Esophagus (tissue), 2 donors: ENCODE data around the gene WDHD1. TPM values are rescaled to one million over a fixed set of nuclear protein-coding genes. Genes with fewer than 3 reads are reported as not detected.
"Not testable (repeated sequence)": the region's sequence is repeated elsewhere in the genome, so short reads cannot be mapped to it uniquely, and the experiment has no call there.

Experiments
- H3K27ac ChIP-seq, 2 donors: one replicate each; pipeline ENCODE4 v1.5.1; 2013; ENCODE audit warnings: low read depth in 2 of 2, mild to moderate bottlenecking in 2 of 2, inconsistent platforms in 1 of 2, low read length in 1 of 2, moderate library complexity in 1 of 2
- H3K27me3 ChIP-seq, 2 donors: one replicate each; pipeline ENCODE4 v1.6.1; 2013; ENCODE audit warnings: low read length in 2 of 2, control low read depth in 1 of 2, mild to moderate bottlenecking in 1 of 2; ENCODE audit not compliant: insufficient read depth in 2 of 2, control insufficient read depth in 1 of 2
- H3K36me3 ChIP-seq, 2 donors: one replicate each; pipeline ENCODE4 v1.6.1; 2013; ENCODE audit warnings: low read length in 1 of 2; ENCODE audit not compliant: control insufficient read depth in 2 of 2, insufficient read depth in 2 of 2
- H3K4me1 ChIP-seq, 2 donors: one replicate each; pipeline ENCODE4 v1.6.1; 2013; ENCODE audit warnings: low read length in 1 of 2; ENCODE audit not compliant: control insufficient read depth in 2 of 2, insufficient read depth in 2 of 2
- H3K4me3 ChIP-seq, 2 donors: one replicate each; pipeline ENCODE4 v1.5.1; 2013; ENCODE audit warnings: low read length in 2 of 2, mild to moderate bottlenecking in 2 of 2, low read depth in 1 of 2, moderate library complexity in 1 of 2
- H3K9me3 ChIP-seq, 2 donors: one replicate each; pipeline ENCODE4 v1.6.1; 2013; ENCODE audit warnings: mild to moderate bottlenecking in 2 of 2, low read depth in 1 of 2, low read length in 1 of 2, moderate library complexity in 1 of 2; ENCODE audit not compliant: control insufficient read depth in 2 of 2, insufficient read depth in 1 of 2
- WGBS, 2 donors: extraction: QIAGEN DNeasy Blood & Tissue Kit; methylation state at CpG; one replicate each; pipeline ENCODE4 v1.1.7; 2013; 5-methylcytosine and 5-hydroxymethylcytosine counted together
- polyA plus RNA-seq, 2 donors: library from polyadenylated mRNA; stranded (reverse); fragments of 200-250 nt; gene quantifications; one replicate each; pipeline ENCODE4 v1.2.3, GENCODE V29; 2013
- donor health status: healthy with polysubstance abuse.
- donor health status: Bipolar disorder and iron deficiency.

Gene WDHD1
- polyA plus RNA-seq, 2 donors = 2.2 to 2.5 TPM

DNA sequence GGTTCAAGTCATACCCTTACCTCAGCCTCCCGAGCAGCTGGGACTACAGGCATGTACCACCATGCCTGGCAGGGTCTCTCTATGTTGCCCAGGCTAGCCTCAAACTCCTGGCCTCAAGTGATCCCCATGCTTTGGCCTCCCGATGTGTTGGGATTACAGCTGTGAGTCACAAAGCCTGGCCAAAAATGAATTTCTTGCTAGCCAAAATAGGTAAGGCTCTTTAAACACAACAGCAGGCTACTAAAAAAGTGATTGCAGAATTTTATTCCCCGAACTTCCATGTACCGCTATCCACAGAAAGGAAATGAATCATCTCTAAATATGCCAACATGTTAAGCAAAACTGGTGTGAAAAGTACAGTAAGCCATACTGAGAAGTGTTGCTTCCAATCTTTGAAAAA lies 50.6 kb downstream of the WDHD1 start:
- H3K4me1 ChIP-seq = no peaks in the 10 kb centered on the region

DNA sequence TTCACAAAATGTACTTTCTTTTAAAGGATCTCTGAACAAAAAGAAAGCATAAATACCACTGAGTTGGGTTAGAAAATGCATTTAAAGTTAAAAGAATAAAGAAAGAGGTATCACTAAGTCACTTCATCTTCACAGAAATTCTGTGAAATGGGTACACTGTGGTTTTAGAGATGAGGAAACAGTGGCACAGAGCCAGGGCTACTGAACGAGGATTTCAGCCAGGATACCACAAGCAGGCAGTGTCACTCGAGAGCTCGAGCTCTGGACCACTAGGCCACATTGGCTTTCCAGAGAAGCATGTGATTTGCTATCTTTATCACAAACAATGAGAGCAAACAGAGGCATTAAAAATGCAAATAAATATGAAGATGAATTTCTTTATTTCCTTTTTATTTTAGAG lies 51.0 kb downstream of the WDHD1 start:
- no peak overlapping the region for H3K4me3 ChIP-seq
- no peaks in the 10 kb centered on the region for H3K9me3 ChIP-seq
- no peaks in the 10 kb centered on the region for H3K4me1 ChIP-seq
- no peaks in the 10 kb centered on the region for H3K36me3 ChIP-seq
- no peaks in the 10 kb centered on the region for H3K27me3 ChIP-seq
- WGBS, 2 donors = 75 to 79% methylated on average over 3 of the region's 3 CpGs
- no peak overlapping the region for H3K27ac ChIP-seq

More for the DNA sequence above, 50.6 kb downstream of the WDHD1 start:
- no peak overlapping the region for H3K4me3 ChIP-seq
- H3K27me3 ChIP-seq = no peaks in the 10 kb centered on the region
- 76 to 82% methylated on average over 4 of the region's 4 CpGs for whole genome bisulfite sequencing, 2 donors
- no peaks in the 10 kb centered on the region for H3K9me3 ChIP-seq
- no peak overlapping the region for H3K27ac ChIP-seq
- H3K36me3 ChIP-seq = no peaks in the 10 kb centered on the region

DNA sequence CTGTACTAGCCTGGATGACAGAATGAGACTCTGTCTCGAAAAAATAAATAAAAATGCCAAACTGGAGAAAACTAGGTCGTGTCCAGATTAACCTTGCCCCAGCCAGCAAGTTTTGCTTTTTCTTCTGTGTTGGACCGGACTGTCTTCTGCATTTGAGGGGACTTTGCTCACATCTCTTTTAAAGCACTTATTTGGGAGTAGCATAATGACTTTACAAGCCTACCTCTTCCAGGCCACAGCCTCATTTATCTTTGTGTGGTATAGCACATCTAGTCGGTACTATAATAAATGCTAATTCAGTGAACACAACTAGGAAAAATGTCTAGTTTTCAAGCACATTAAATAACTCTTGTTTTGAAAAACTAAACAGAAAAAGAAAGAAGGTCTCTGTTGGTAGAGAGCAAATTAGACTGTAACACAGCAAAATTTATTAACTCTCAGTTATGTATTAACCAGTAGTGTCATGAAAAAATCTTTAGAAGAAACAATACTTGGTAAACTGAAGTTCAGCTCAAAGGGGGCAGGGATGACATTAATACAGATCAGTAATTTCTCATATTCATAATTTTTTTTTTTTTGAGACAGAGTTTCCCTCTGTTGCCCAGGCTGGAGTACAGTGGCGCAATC lies 52.0 kb downstream of the WDHD1 start:
- WGBS, 2 donors = 70 to 80% methylated on average over 5 of the region's 5 CpGs
- Histone ChIP-seq H3K9me3 (no peaks in the 10 kb centered on the region), H3K4me3 (no peak overlapping the region), H3K27ac (no peak overlapping the region), H3K4me1 (no peaks in the 10 kb centered on the region), H3K27me3 (no peaks in the 10 kb centered on the region), H3K36me3 (no peaks in the 10 kb centered on the region)

GRCh38 chr14:54967496-54967895 lies 59.4 kb downstream of the WDHD1 start:
- 96 to 97% methylated on average over 4 of the region's 4 CpGs for WGBS, 2 donors
- Histone ChIP-seq H3K4me1 (no peaks in the 10 kb centered on the region), H3K4me3 (no peak overlapping the region), H3K9me3 (no peaks in the 10 kb centered on the region), H3K27ac (no peak overlapping the region), H3K36me3 (no peaks in the 10 kb centered on the region), H3K27me3 (no peaks in the 10 kb centered on the region)

GRCh38 chr14:54955143-54955542 lies 71.8 kb downstream of the WDHD1 start:
- no peaks in the 10 kb centered on the region for H3K27me3 ChIP-seq
- peaks cover 0 to 3% of the 10 kb centered on the region in 2 donors for H3K36me3 ChIP-seq
- no peak overlapping the region for H3K27ac ChIP-seq
- H3K4me3 ChIP-seq = no peak overlapping the region
- no peaks in the 10 kb centered on the region for H3K4me1 ChIP-seq
- no peaks in the 10 kb centered on the region for H3K9me3 ChIP-seq

DNA sequence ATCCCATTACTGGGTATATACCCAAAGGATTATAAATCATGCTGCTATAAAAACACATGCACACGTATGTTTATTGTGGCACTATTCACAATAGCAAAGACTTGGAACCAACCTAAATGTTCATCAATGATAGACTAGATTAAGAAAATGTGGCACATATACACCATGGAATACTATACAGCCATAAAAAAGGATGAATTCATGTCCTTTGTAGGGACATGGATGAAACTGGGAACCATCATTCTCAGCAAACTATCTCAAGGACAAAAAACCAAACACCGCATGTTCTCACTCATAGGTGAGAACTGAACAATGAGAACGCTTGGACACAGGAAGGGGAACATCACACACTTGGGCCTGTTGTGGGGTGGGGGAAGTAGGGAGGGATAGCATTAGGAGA lies 73.3 kb downstream of the WDHD1 start:
- H3K4me3 ChIP-seq, H3K9me3 ChIP-seq, H3K27me3 ChIP-seq, H3K27ac ChIP-seq, H3K4me1 ChIP-seq, H3K36me3 ChIP-seq: not testable (repeated sequence)
- 97 to 98% methylated on average over 3 of the region's 3 CpGs for WGBS, 2 donors

DNA sequence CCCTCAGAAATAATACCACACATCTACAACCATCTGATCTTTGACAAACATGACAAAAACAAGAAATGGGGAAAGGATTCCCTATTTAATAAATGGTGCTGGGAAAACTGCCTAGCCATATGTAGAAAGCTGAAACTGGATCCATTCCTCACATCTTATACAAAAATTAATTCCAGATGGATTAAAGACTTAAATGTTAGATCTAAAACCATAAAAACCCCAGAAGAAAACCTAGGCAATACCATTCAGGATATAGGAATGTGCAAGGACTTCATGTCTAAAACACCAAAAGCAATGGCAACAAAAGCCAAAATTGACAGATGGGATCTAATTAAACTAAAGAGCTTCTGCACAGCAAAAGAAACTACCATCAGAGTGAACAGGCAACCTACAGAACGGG lies 74.1 kb downstream of the WDHD1 start:
- H3K27me3 ChIP-seq, H3K4me1 ChIP-seq, H3K27ac ChIP-seq, H3K9me3 ChIP-seq, H3K36me3 ChIP-seq, H3K4me3 ChIP-seq: not testable (repeated sequence)
- 84 to 96% methylated on average over 1 of the region's 1 CpG for WGBS, 2 donors

DNA sequence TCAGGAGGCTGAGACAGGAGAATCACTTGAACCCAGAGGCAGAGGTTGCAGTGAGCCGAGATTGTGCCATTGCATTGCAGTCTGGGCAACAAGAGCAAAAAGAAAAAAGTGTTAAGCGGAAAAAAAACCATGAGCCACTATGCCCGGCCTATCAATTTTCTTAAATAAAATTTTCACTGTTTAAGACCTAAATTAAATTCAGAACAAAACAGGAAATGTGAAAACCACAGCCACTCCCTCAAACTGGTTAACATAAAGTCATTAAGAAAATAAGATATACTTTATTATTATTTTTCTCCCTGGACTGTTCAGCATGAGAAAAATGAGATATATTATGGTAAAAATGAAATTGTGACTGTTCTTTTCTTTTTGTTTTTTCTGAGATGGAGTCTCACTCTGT lies 79.7 kb downstream of the WDHD1 start:
- H3K27me3 ChIP-seq = no peaks in the 10 kb centered on the region
- WGBS, 2 donors = 87 to 91% methylated on average over 3 of the region's 3 CpGs
- no peaks in the 10 kb centered on the region for H3K36me3 ChIP-seq
- H3K27ac ChIP-seq = no peak overlapping the region
- H3K9me3 ChIP-seq = no peaks in the 10 kb centered on the region
- H3K4me1 ChIP-seq = no peaks in the 10 kb centered on the region
- no peak overlapping the region for H3K4me3 ChIP-seq

DNA sequence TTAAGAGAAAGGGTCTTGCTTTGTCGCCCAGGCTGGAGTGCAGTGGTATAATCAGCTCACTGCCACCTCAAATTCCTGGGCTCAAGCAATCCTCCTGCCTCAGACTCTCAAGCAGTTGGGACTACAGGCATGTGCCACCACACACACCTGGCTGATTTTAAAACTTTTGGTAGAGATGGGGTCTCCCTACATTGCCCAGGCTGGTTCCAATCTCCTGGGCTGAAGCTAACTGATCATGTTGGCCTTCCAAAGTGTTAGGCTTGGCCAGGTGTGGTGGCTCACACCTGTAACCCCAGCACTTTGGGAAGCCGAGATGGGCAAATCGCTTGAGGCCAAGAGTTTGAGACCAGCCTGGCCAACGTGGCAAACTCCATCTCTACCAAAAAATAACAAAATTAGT lies 80.4 kb downstream of the WDHD1 start:
- Histone ChIP-seq H3K9me3 (no peaks in the 10 kb centered on the region), H3K27ac (no peak overlapping the region), H3K4me3 (no peak overlapping the region), H3K27me3 (no peaks in the 10 kb centered on the region), H3K36me3 (no peaks in the 10 kb centered on the region), H3K4me1 (no peaks in the 10 kb centered on the region)
- WGBS, 2 donors = 97 to 99% methylated on average over 4 of the region's 4 CpGs

- 83 to 88% methylated on average over 9 of the region's 9 CpGs for WGBS, 2 donors
- no peak overlapping the region for H3K27ac ChIP-seq
- no peaks in the 10 kb centered on the region for H3K36me3 ChIP-seq
- no peak overlapping the region for H3K4me3 ChIP-seq
- no peaks in the 10 kb centered on the region for H3K27me3 ChIP-seq
- no peaks in the 10 kb centered on the region for H3K9me3 ChIP-seq
- no peaks in the 10 kb centered on the region for H3K4me1 ChIP-seq
These were observed 82.0 kb downstream of the WDHD1 start for GRCh38 chr14:54944737-54945391.
